Endothelial cell of umbilical vein (primary cell): ENCODE data around the gene ZFR2. TPM values are rescaled to one million over a fixed set of nuclear protein-coding genes. Genes with fewer than 3 reads are reported as not detected.

Source experiments
- BruUV-seq: library from RNA; stranded (reverse); fragments of 400-500 nt; replicated peaks from 2 replicates; lab custom pipeline; 2021; lab: Mats Ljungman, UMichigan
- CTCF ChIA-PET: fragments of 300-600, 350-600 bp; sonication (Branson Sonifier 250); formaldehyde crosslinking; loops from one replicate; lab custom pipeline; 2021; ENCODE audit warnings: antibody characterized with exemption, inconsistent platforms; lab: Charles Lee
- POLR2A ChIA-PET: fragments of 300-600, 350-600 bp; sonication (Branson Sonifier 250); formaldehyde crosslinking; loops from one replicate; lab custom pipeline; 2021; ENCODE audit warnings: antibody characterized with exemption, inconsistent platforms; lab: Charles Lee
- DNase-seq: peaks from one replicate; pipeline ENCODE4 v3.0.0-alpha.2; 2011; ENCODE audit warnings: low read depth, low spot score
- FAIRE-seq: peaks from 2 replicates; lab custom pipeline; 2011; peaks lifted over from hg19 to GRCh38; lab: Jason Lieb, UNC
- H2AFZ ChIP-seq: 2 replicates; pipeline ENCODE4 v1.6.0; 2012; ENCODE audit warnings: low read depth, low read length, control low read depth, inconsistent platforms
- H3K27ac ChIP-seq: 2 replicates; pipeline ENCODE4 v1.5.1; 2011; ENCODE audit warnings: low read depth, mild to moderate bottlenecking, control low read depth, low read length, moderate library complexity; ENCODE audit not compliant: insufficient read depth
- H3K27me3 ChIP-seq, 2 experiments: 2 replicates each; pipeline versions ENCODE4 v1.6.0 to v1.6.1; 2011; ENCODE audit warnings: low read length in 2 of 2, mixed read lengths in 1 of 2; ENCODE audit not compliant: control insufficient read depth in 2 of 2, insufficient read depth in 2 of 2
- H3K36me3 ChIP-seq, 2 experiments: 2 replicates in 1 of 2; 3 replicates in 1 of 2; pipeline ENCODE4 v1.5.1; 2011; ENCODE audit warnings: low read length in 2 of 2, mild to moderate bottlenecking in 1 of 2, moderate library complexity in 1 of 2; ENCODE audit not compliant: control insufficient read depth in 2 of 2, insufficient read depth in 2 of 2; ENCODE audit errors: extremely low read depth in 1 of 2
- H3K4me1 ChIP-seq: 3 replicates; pipeline ENCODE4 v1.5.1; 2011; ENCODE audit warnings: mild to moderate bottlenecking, low read length; ENCODE audit not compliant: control insufficient read depth, insufficient read depth; ENCODE audit errors: extremely low read depth
- H3K4me2 ChIP-seq: 2 replicates; pipeline ENCODE4 v1.6.1; 2011; ENCODE audit warnings: low read length, control low read depth, mixed read lengths; ENCODE audit not compliant: insufficient read depth
- H3K4me3 ChIP-seq, 3 experiments: fragments of 200-600 bp in 1 of 3; sonication (generic), shearing (Covaris generic) in 1 of 3; replicated peaks in 1 of 3; 2 replicates each; pipeline ENCODE4 v1.5.1; 2011 to 2016; ENCODE audit warnings: control low read depth in 3 of 3, low read length in 3 of 3, mild to moderate bottlenecking in 2 of 3, inconsistent platforms in 1 of 3, low read depth in 1 of 3, moderate library complexity in 1 of 3; ENCODE audit not compliant: insufficient read depth in 1 of 3
- H3K79me2 ChIP-seq: 2 replicates; pipeline ENCODE4 v1.6.0; 2012; ENCODE audit warnings: low read length, inconsistent platforms; ENCODE audit not compliant: control insufficient read depth, insufficient read depth
- H3K9ac ChIP-seq: replicated peaks from 2 replicates; pipeline ENCODE3; 2011; ENCODE audit warnings: low read length, control low read depth; ENCODE audit not compliant: insufficient read depth; ENCODE audit errors: extremely low read depth
- H3K9me1 ChIP-seq: replicated peaks from 3 replicates; pipeline ENCODE4 v1.6.0; 2011; ENCODE audit warnings: mild to moderate bottlenecking, low read length; ENCODE audit not compliant: control insufficient read depth, insufficient read depth; ENCODE audit errors: extremely low read depth
- H3K9me3 ChIP-seq: replicated peaks from 2 replicates; pipeline ENCODE4 v1.5.1; 2012; ENCODE audit warnings: low read length, inconsistent platforms; ENCODE audit not compliant: control insufficient read depth, insufficient read depth
- H4K20me1 ChIP-seq: replicated peaks from 2 replicates; pipeline ENCODE3; 2011; ENCODE audit warnings: mild to moderate bottlenecking, low read length; ENCODE audit not compliant: control insufficient read depth, insufficient read depth; ENCODE audit errors: extremely low read depth
- CTCF ChIP-seq, 2 donors: IDR thresholded peaks; 1 replicate in 1 of 2; 2 replicates in 1 of 2; pipeline ENCODE4 v1.5.1; 2011; ENCODE audit warnings: low read length in 2 of 2, mild to moderate bottlenecking in 2 of 2, moderate library complexity in 2 of 2, control low read depth in 1 of 2, inconsistent platforms in 1 of 2, low read depth in 1 of 2; ENCODE audit not compliant: insufficient read depth in 1 of 2; ENCODE audit errors: extremely low read depth in 1 of 2
- EZH2 ChIP-seq: IDR thresholded peaks from 2 replicates; pipeline ENCODE4 v1.6.1; 2012; ENCODE audit warnings: borderline replicate concordance, low read depth, mild to moderate bottlenecking, moderate library complexity, low read length, inconsistent platforms; ENCODE audit not compliant: severe bottlenecking
- FOS ChIP-seq: IDR thresholded peaks from 2 replicates; pipeline ENCODE4 v1.6.1; 2011; ENCODE audit warnings: mild to moderate bottlenecking, low read length, moderate library complexity, borderline replicate concordance; ENCODE audit not compliant: insufficient read depth
- GATA2 ChIP-seq: IDR thresholded peaks from 2 replicates; pipeline ENCODE4 v1.7.0; 2011; ENCODE audit warnings: low read depth, mild to moderate bottlenecking, moderate library complexity, mixed read lengths, low read length; ENCODE audit not compliant: insufficient read length, insufficient read depth
- JUN ChIP-seq: IDR thresholded peaks from 2 replicates; pipeline ENCODE4 v1.6.1; 2011; ENCODE audit warnings: borderline replicate concordance, low read depth; ENCODE audit not compliant: insufficient read length, insufficient read depth
- MAX ChIP-seq: IDR thresholded peaks from 2 replicates; pipeline ENCODE4 v1.6.1; 2011; ENCODE audit not compliant: insufficient read depth, insufficient read length
- MYC ChIP-seq: IDR thresholded peaks from one replicate; pipeline ENCODE4 v1.6.1; 2011; ENCODE audit warnings: mild to moderate bottlenecking, low read depth, low read length
- POLR2A ChIP-seq: IDR thresholded peaks from 2 replicates; pipeline ENCODE4 v1.6.1; 2012; ENCODE audit warnings: low read depth, mild to moderate bottlenecking, control low read depth, low read length
- POLR2AphosphoS5 ChIP-seq: IDR thresholded peaks from 2 replicates; pipeline ENCODE4 v1.6.1; 2012; ENCODE audit warnings: low read depth, mild to moderate bottlenecking, control low read depth, low read length, moderate library complexity; ENCODE audit not compliant: insufficient read depth
- dilution Hi-C: fragments of 300-500 bp; cut with MboI; formaldehyde crosslinking; loops from one replicate; pipeline ENCODE4 v1.15.0; 2019; ENCODE audit warnings: low sequenced_read_pairs; ENCODE audit not compliant: extremely low pct_ligation_motif_present
- intact Hi-C: fragments of 100-400 bp; cut with micrococcal nuclease; formaldehyde crosslinking; loops from one replicate; pipeline ENCODE4 v1.10.0; 2022
- polyA plus RNA-seq, 4 experiments: library from polyadenylated mRNA; depleted of rRNA in 3 of 4; stranded (reverse) in 3 of 4; unstranded in 1 of 4; fragments of >200 nt; gene quantifications; 2 replicates each; pipeline versions ENCODE4 v1.2.1 to v1.2.3, GENCODE V29; 2011 to 2012; ENCODE audit warnings: missing spikeins in 1 of 4
- total RNA-seq: library from RNA; stranded (reverse); gene quantifications from 2 replicates; pipeline ENCODE4 v1.2.3, GENCODE V29; 2021

Gene ZFR2
- total and polyA plus RNA-seq, 2 donors (not counting 3 experiments of a cell fraction or from before 2014, with no cell fraction given) = not detected

DNA sequence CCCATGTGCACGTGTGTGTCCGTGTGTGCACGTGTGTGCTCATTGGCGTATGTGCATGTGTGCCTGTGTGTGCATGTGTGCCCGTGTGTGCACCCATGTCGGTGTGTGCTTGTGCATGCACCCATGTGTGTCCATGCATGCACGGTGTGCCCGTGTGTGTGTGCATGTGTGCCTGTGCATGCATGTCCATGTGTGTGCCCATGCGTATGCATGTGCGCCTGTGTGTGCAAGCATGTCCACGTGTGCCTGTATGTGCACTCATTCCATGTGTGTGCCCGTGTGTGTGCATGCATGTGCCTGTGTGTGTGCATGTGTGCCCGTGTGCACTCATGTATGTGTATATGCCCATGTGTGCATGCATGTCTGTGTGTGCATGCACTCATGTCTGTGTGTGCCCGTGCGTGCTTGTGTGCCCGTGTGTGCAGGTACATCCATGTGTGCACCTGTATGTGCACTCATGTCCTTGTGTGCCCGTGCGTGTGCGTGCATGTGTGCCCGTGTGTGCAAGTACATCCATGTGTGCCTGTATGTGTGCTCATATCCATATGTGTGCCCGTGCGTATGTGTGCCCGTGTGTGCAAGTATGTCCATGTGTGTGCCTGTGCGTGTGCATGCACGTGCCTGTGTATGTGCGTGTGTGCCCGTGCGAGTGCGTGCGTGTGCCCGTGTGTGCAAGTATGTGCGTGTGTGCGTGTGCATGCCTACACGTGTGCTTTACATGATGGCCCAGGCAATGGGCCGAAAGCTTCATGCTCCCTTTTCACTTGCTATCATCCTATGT lies 61.1 kb downstream of the ZFR2 start:
- POLR2A ChIA-PET = no interaction called here
- Histone ChIP-seq H3K9ac (no peak overlapping the region), H4K20me1 (no peaks in the 10 kb centered on the region), H3K9me1 (no peaks in the 10 kb centered on the region), H3K36me3 (no peaks in the 10 kb centered on the region), H3K27ac (no peak overlapping the region), H3K4me2 (no peak overlapping the region), H3K4me3 (no peak overlapping the region), H3K9me3 (no peaks in the 10 kb centered on the region), H3K27me3 (no peaks in the 10 kb centered on the region), H3K4me1 (no peaks in the 10 kb centered on the region), H3K79me2 (no peaks in the 10 kb centered on the region), H2AFZ (no peak overlapping the region)
- BruUV-seq = no TSS peak
- CTCF ChIA-PET = no interaction called here
- no peak for FAIRE-seq
- intact Hi-C loops (no loop called here), dilution Hi-C loops (no loop called here)
- no peak for DNase-seq
- no peak for TF ChIP-seq FOS
- TF ChIP-seq JUN = no peak
- TF ChIP-seq EZH2 = no peak
- no peak for TF ChIP-seq GATA2
- TF ChIP-seq POLR2AphosphoS5 = no peak
- no peak for TF ChIP-seq MYC
- no peak for TF ChIP-seq CTCF (IDR thresholded peaks at IDR 0.05; ENCODE audit: extremely low read depth in 1 of 2, insufficient read depth in 1 of 2, low read depth in 1 of 2, low read length in 2 of 2)
- TF ChIP-seq POLR2A = no peak
- TF ChIP-seq MAX = no peak
